ENCODE data around the gene SCARB1.

SCARB1 gene

DNA sequence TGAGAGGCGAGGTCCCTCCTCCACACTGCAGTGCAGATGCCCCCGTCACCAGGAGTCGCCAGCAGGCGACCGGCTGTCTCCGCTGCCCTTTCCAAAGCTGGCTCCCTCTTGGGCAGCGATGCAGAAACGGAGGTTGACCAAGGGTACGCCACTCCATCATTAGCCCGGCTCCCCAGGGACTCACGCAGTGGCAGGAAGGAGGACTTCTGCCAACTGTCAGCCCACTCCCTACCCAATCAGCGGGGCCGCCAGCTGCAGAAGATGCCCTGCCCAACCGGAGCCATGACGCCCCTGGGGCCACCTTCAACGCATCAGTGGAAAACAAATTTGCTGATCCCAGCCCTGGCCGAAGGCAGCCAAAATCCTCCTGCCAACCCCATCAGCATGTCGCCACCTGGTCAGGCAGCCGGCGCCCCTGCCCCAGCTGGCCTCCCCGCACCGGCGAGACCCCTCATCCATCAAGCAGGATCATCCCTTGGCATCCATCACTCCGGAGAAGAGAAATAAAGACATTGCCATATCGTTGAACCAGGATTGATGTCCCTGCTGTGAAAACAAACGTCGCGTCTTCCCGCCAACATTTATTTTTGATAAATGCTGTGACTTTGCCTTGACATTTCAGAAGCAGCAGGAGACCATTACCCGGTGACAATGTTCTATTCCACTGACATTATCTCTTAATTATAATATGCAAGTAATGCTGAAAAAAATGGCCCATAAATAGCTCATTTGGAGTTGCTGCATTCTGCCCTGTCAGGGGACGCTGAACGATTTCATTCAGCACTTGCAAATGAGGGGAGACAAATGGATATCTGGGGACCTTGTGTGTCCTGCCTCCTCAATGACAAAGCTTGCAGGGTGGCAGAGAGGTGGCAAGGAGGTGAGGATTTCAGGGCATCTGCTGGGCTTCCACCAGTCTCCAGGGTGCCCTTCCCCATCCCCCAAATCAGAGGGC, 105.1 kb downstream of the SCARB1 start (continued):
- TF ChIP-seq EGR2 (tag by site-specific recombination; IDR thresholded peaks at IDR 0.05; ENCODE audit: low read depth), result no peak
- no peak for TF ChIP-seq ZNF223 (tag by site-specific recombination; IDR thresholded peaks at IDR 0.05)
- TF ChIP-seq ZNF791 (tag by site-specific recombination; IDR thresholded peaks at IDR 0.05), result no peak
- no peak for TF ChIP-seq ZBTB8A (tag by site-specific recombination; IDR thresholded peaks at IDR 0.05)

DNA sequence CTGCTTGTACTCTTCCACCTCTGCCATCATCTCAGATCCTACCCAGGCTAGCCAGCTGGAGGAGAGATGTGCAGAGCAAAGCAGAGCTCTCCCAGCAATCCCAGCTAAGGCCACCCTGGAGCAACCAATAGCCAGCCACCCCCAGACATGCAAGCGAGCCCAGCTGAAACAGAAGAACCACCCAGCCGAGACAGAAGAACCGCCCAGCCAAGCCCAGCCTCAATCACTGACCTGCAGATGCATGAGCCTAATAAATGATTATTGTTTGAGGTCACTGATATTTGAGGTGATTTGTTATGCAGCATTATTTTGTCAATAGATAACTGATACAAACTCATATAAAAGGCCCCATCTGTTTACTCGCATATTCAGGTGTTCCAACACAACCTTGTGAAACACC, 106.3 kb downstream of the SCARB1 start:
- ChIA-PET CTCF (interaction anchor here (0.5 kb wide), 1 partner anchor 142 kb away, joined by 3 read pairs; no protein-coding TSS in a partner anchor), POLR2A (no interaction called here)
- TF ChIP-seq ZSCAN23 (tag by site-specific recombination; IDR thresholded peaks at IDR 0.05) (no peak), SETDB1 (IDR thresholded peaks at IDR 0.05; ENCODE audit: insufficient read length, low read length) (peak; percentile 60), ZNF133 (tag by site-specific recombination; IDR thresholded peaks at IDR 0.05) (no peak), ZNF785 (tag by site-specific recombination; IDR thresholded peaks at IDR 0.05) (no peak)
- H3K4me1 ChIP-seq (ENCODE audit: control insufficient read depth, insufficient read depth, low read length), result no peaks in the 10 kb centered on the region
- H3K9me3 ChIP-seq (ENCODE audit: control insufficient read depth, insufficient read depth, low read depth, low read length), result no peaks in the 10 kb centered on the region
- H3K4me3 ChIP-seq (ENCODE audit: low read depth, low read length), result no peak overlapping the region
- H3K36me3 ChIP-seq (ENCODE audit: control insufficient read depth in 2 of 2, insufficient read depth in 1 of 2, low read length in 2 of 2), result no peaks in the 10 kb centered on the region
- no peak overlapping the region for H3K27ac ChIP-seq (ENCODE audit: extremely low read depth, low read depth, low read length)

DNA sequence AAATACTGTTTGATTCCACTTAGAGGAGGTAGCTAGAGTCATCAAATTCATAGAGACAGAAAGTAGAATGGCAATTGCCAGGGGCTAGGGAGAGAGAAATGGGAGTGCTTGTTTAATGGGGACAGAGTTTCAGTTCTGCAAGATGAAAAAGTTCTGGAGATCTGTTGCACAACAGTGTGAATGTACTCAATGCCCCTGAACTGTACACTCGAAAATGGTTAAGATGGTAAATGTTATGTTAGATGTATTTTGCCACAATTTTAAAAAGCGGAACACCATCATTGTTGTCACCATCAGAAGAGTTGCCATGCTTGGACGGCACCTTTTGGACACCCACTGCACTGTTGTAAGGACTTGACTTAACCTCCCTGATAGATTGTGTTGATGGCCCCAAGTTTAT, 106.9 kb downstream of the SCARB1 start:
- CTCF ChIA-PET, result interaction anchor here (0.8 to 1.2 kb wide), 2 partner anchors 9 to 150 kb away, joined by 3 read pairs; no protein-coding TSS in a partner anchor
- H3K36me3 ChIP-seq (ENCODE audit: control insufficient read depth in 2 of 2, insufficient read depth in 1 of 2, low read length in 2 of 2), result no peaks in the 10 kb centered on the region
- H3K9me3 ChIP-seq (ENCODE audit: control insufficient read depth, insufficient read depth, low read depth, low read length), result no peaks in the 10 kb centered on the region
- H3K4me3 ChIP-seq (ENCODE audit: low read depth, low read length), result no peak overlapping the region
- H3K27ac ChIP-seq (ENCODE audit: extremely low read depth, low read depth, low read length), result no peak overlapping the region
- no peak for TF ChIP-seq ZNF830 (tag by site-specific recombination; IDR thresholded peaks at IDR 0.05; ENCODE audit: low read depth)
- no peak for TF ChIP-seq BCL11B (tag by site-specific recombination; IDR thresholded peaks at IDR 0.05; ENCODE audit: low read depth)
- no peak for TF ChIP-seq ZNF354C (tag by site-specific recombination; IDR thresholded peaks at IDR 0.05; ENCODE audit: borderline replicate concordance, low read depth)
- no peak for TF ChIP-seq KLF10 (tag by site-specific recombination; IDR thresholded peaks at IDR 0.05)
- H3K4me1 ChIP-seq (ENCODE audit: control insufficient read depth, insufficient read depth, low read length), result no peaks in the 10 kb centered on the region
- POLR2A ChIA-PET, result no interaction called here

DNA sequence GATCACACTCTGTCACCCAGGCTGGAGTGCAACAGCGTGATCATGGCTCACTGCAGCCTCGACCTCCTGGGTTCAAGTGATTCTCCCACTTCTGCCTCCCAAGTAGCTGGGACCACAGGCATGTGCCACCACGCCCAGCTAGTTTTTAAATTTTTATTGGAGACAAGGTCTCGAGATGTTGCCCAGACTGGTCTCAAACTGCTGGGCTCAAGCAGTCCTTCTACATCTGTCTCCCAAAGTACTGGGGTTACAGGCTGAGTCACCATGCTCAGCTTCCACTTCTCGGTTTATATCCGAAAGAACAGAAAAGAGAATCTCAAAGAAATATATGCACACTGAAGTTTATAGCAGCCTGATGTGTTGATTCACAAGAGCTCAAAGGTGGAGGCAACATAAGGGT, 107.5 kb downstream of the SCARB1 start:
- CTCF ChIA-PET, result interaction anchor here (0.7 to 1.2 kb wide), 4 partner anchors 10 to 150 kb away, joined by 3 to 4 read pairs (median 3); no protein-coding TSS in a partner anchor
- no peaks in the 10 kb centered on the region for H3K36me3 ChIP-seq (ENCODE audit: control insufficient read depth in 2 of 2, insufficient read depth in 1 of 2, low read length in 2 of 2)
- no peaks in the 10 kb centered on the region for H3K9me3 ChIP-seq (ENCODE audit: control insufficient read depth, insufficient read depth, low read depth, low read length)
- H3K4me1 ChIP-seq (ENCODE audit: control insufficient read depth, insufficient read depth, low read length), result no peaks in the 10 kb centered on the region
- H3K27ac ChIP-seq (ENCODE audit: extremely low read depth, low read depth, low read length), result no peak overlapping the region
- H3K4me3 ChIP-seq (ENCODE audit: low read depth, low read length), result no peak overlapping the region
- no peak for TF ChIP-seq ZNF23 (tag by site-specific recombination; IDR thresholded peaks at IDR 0.05; ENCODE audit: borderline replicate concordance)
- no peak for TF ChIP-seq ZNF114 (tag by site-specific recombination; IDR thresholded peaks at IDR 0.05)
- no peak for TF ChIP-seq ZFP37 (tag by site-specific recombination; IDR thresholded peaks at IDR 0.05)
- TF ChIP-seq ZNF302 (tag by site-specific recombination; IDR thresholded peaks at IDR 0.05; ENCODE audit: low read depth), result no peak
- no peak for TF ChIP-seq ZNF585B (tag by site-specific recombination; IDR thresholded peaks at IDR 0.05)
- no peak for TF ChIP-seq BCL11A (tag by site-specific recombination; IDR thresholded peaks at IDR 0.05; ENCODE audit: low read depth)
- no peak for TF ChIP-seq KLF9 (tag by site-specific recombination; IDR thresholded peaks at IDR 0.05; ENCODE audit: low read depth)
- TF ChIP-seq ZNF248 (tag by site-specific recombination; IDR thresholded peaks at IDR 0.05), result no peak
- TF ChIP-seq, protein P1, sequence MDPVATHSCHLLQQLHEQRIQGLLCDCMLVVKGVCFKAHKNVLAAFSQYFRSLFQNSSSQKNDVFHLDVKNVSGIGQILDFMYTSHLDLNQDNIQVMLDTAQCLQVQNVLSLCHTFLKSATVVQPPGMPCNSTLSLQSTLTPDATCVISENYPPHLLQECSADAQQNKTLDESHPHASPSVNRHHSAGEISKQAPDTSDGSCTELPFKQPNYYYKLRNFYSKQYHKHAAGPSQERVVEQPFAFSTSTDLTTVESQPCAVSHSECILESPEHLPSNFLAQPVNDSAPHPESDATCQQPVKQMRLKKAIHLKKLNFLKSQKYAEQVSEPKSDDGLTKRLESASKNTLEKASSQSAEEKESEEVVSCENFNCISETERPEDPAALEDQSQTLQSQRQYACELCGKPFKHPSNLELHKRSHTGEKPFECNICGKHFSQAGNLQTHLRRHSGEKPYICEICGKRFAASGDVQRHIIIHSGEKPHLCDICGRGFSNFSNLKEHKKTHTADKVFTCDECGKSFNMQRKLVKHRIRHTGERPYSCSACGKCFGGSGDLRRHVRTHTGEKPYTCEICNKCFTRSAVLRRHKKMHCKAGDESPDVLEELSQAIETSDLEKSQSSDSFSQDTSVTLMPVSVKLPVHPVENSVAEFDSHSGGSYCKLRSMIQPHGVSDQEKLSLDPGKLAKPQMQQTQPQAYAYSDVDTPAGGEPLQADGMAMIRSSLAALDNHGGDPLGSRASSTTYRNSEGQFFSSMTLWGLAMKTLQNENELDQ (tag by site-specific recombination; IDR thresholded peaks at IDR 0.05; ENCODE audit: low read depth), result no peak
- no peak for TF ChIP-seq SP7 (tag by site-specific recombination; IDR thresholded peaks at IDR 0.05)
- no peak for TF ChIP-seq ZNF670 (tag by site-specific recombination; IDR thresholded peaks at IDR 0.05; ENCODE audit: low read depth)
- TF ChIP-seq, protein P2, sequence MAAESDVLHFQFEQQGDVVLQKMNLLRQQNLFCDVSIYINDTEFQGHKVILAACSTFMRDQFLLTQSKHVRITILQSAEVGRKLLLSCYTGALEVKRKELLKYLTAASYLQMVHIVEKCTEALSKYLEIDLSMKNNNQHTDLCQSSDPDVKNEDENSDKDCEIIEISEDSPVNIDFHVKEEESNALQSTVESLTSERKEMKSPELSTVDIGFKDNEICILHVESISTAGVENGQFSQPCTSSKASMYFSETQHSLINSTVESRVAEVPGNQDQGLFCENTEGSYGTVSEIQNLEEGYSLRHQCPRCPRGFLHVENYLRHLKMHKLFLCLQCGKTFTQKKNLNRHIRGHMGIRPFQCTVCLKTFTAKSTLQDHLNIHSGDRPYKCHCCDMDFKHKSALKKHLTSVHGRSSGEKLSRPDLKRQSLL (tag by site-specific recombination; IDR thresholded peaks at IDR 0.05), result no peak
- no peak for TF ChIP-seq ZNF175 (tag by site-specific recombination; IDR thresholded peaks at IDR 0.05)
- TF ChIP-seq ZNF202 (tag by site-specific recombination; IDR thresholded peaks at IDR 0.05; ENCODE audit: borderline replicate concordance), result no peak
- POLR2A ChIA-PET, result no interaction called here
